WTC11 (cell line): ENCODE results near the gene PRKCZ. TPM values are rescaled to one million over a fixed set of nuclear protein-coding genes. Genes with fewer than 3 reads are reported as not detected.
A peak's percentile ranks its signal among the peaks of the same experiment; 100 is the strongest.

ENCODE experiments used
- ATAC-seq: fragments of 200-7000 bp; cut with Tn5 transposase; 2 replicates; pipeline ENCODE4 v1.10.0; 2021; ENCODE audit warnings: mild to moderate bottlenecking, moderate library complexity
- CTCF ChIA-PET: fragments of 300-600 bp; sonication (Branson Sonifier 250); formaldehyde crosslinking; loops from one replicate; lab custom pipeline; 2021; ENCODE audit warnings: antibody characterized with exemption; lab: Charles Lee
- POLR2A ChIA-PET: fragments of 350-600 bp; sonication (Branson Sonifier 250); formaldehyde crosslinking; loops from one replicate; lab custom pipeline; 2021; ENCODE audit warnings: antibody characterized with exemption; lab: Charles Lee
- DNase-seq: peaks from one replicate; pipeline ENCODE4 v3.0.0; 2021; ENCODE audit warnings: low spot score
- H3K27ac Mint-ChIP-seq: 2 replicates; pipeline ENCODE4 v1.8.0; 2021; ENCODE audit warnings: mixed read lengths
- H3K27me3 Mint-ChIP-seq: 2 replicates; pipeline ENCODE4 v1.8.0; 2021; ENCODE audit warnings: low read depth, mild to moderate bottlenecking, moderate library complexity, mixed read lengths
- H3K36me3 Mint-ChIP-seq: 2 replicates; pipeline ENCODE4 v1.8.0; 2021; ENCODE audit warnings: mixed read lengths
- H3K4me1 Mint-ChIP-seq: 2 replicates; pipeline ENCODE4 v1.8.0; 2022; ENCODE audit warnings: mixed read lengths
- H3K4me3 Mint-ChIP-seq: 2 replicates; pipeline ENCODE4 v1.8.0; 2021; ENCODE audit warnings: mild to moderate bottlenecking, moderate library complexity, mixed read lengths
- H3K9me3 Mint-ChIP-seq: 2 replicates; pipeline ENCODE4 v1.8.0; 2021; ENCODE audit warnings: mixed read lengths
- ETV6 ChIP-seq: sonication (generic); formaldehyde crosslinking; IDR thresholded peaks from 2 replicates; pipeline ENCODE4 v1.8.1; 2022; ENCODE audit warnings: mild to moderate bottlenecking, missing genetic modification reagents
- NFE2L1 ChIP-seq: sonication (generic); formaldehyde crosslinking; IDR thresholded peaks from 2 replicates; pipeline ENCODE4 v1.8.1; 2023; ENCODE audit warnings: missing genetic modification reagents
- total RNA-seq: library from RNA; stranded (reverse); gene quantifications from 3 replicates; pipeline ENCODE4 v1.2.3, GENCODE V29; 2021
- TF ChIP-seq, protein P1 (sequence below): fragments of 200-600 bp; IDR thresholded peaks from 2 replicates; pipeline ENCODE4 v1.8.0; 2022; ENCODE audit warnings: antibody characterized with exemption
- TF ChIP-seq, protein P2 (sequence below): sonication (generic); formaldehyde crosslinking; IDR thresholded peaks from 2 replicates; pipeline ENCODE4 v1.8.0; 2022; ENCODE audit warnings: mild to moderate bottlenecking, missing genetic modification reagents
- TF ChIP-seq, protein P3 (sequence below): sonication (generic); formaldehyde crosslinking; IDR thresholded peaks from 2 replicates; pipeline ENCODE4 v1.8.1; 2022; ENCODE audit warnings: low read depth, missing genetic modification reagents, borderline replicate concordance
- TF ChIP-seq, protein P4 (sequence below): sonication (generic); formaldehyde crosslinking; IDR thresholded peaks from 2 replicates; pipeline ENCODE4 v1.8.1; 2023; ENCODE audit warnings: mild to moderate bottlenecking, missing genetic modification reagents, borderline replicate concordance
- TF ChIP-seq, protein P5 (sequence below): sonication (generic); formaldehyde crosslinking; IDR thresholded peaks from 2 replicates; pipeline ENCODE4 v1.8.1; 2022; ENCODE audit warnings: mild to moderate bottlenecking, moderate library complexity, missing genetic modification reagents
- TF ChIP-seq, protein P6 (sequence below): sonication (generic); formaldehyde crosslinking; IDR thresholded peaks from 2 replicates; pipeline ENCODE4 v1.8.1; 2022; ENCODE audit warnings: missing genetic modification reagents, borderline replicate concordance
- TF ChIP-seq, protein P7 (sequence below): sonication (generic); formaldehyde crosslinking; IDR thresholded peaks from 2 replicates; pipeline ENCODE4 v1.8.0; 2023; ENCODE audit warnings: mild to moderate bottlenecking, missing genetic modification reagents

The PRKCZ gene
- total RNA-seq, 1 experiment from 2014 or later = 52.5 TPM

DNA sequence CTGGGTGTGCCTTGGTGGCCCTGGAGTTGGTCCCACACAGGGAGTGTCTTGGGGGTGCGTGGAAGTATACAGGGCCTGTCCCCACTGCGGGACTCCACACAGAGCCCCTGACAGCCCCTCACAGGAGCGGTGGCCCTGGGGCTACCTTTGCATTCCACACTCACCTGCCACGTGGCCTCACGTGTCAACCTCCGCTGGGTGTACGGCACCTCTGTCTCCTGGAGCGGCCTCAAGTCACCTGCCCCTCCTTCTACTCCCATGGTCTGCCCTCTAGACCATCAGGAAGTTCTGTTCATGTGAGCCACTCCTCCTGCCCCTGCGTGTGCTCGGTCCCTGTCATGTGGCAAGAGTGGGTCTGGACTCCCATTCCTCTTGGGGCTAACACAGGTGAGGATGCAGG, 85.7 kb downstream of the PRKCZ start:
- peaks cover 16% of the 10 kb centered on the region for H3K4me1 Mint-ChIP-seq

More for the DNA sequence above, 85.7 kb downstream of the PRKCZ start:
- Mint-ChIP-seq H3K9me3 (no peaks in the 10 kb centered on the region), H3K4me3 (no peak overlapping the region), H3K27ac (peak overlapping the region; percentile 84; the same call in 1 of the 2 replicates), H3K27me3 (no peaks in the 10 kb centered on the region; the same call in 1 of the 2 replicates), H3K36me3 (0 out of 2 replicates have a peak, but pooled peaks cover 2% of the 10 kb centered on the region)
- ChIA-PET POLR2A (no interaction called here), CTCF (interaction anchor here (1.1 kb wide), 1 partner anchor 39 kb away, joined by 3 read pairs; no protein-coding TSS in a partner anchor)
- ATAC-seq = no peak
- no peak for DNase-seq
- TF ChIP-seq ETV6 (CRISPR knock-in tag) (no peak), NFE2L1 (CRISPR knock-in tag) (no peak)
- TF ChIP-seq, protein P1, sequence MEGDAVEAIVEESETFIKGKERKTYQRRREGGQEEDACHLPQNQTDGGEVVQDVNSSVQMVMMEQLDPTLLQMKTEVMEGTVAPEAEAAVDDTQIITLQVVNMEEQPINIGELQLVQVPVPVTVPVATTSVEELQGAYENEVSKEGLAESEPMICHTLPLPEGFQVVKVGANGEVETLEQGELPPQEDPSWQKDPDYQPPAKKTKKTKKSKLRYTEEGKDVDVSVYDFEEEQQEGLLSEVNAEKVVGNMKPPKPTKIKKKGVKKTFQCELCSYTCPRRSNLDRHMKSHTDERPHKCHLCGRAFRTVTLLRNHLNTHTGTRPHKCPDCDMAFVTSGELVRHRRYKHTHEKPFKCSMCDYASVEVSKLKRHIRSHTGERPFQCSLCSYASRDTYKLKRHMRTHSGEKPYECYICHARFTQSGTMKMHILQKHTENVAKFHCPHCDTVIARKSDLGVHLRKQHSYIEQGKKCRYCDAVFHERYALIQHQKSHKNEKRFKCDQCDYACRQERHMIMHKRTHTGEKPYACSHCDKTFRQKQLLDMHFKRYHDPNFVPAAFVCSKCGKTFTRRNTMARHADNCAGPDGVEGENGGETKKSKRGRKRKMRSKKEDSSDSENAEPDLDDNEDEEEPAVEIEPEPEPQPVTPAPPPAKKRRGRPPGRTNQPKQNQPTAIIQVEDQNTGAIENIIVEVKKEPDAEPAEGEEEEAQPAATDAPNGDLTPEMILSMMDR = no peak
- TF ChIP-seq, protein P2, sequence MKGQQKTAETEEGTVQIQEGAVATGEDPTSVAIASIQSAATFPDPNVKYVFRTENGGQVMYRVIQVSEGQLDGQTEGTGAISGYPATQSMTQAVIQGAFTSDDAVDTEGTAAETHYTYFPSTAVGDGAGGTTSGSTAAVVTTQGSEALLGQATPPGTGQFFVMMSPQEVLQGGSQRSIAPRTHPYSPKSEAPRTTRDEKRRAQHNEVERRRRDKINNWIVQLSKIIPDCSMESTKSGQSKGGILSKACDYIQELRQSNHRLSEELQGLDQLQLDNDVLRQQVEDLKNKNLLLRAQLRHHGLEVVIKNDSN (CRISPR knock-in tag) = no peak
- TF ChIP-seq, protein P3, sequence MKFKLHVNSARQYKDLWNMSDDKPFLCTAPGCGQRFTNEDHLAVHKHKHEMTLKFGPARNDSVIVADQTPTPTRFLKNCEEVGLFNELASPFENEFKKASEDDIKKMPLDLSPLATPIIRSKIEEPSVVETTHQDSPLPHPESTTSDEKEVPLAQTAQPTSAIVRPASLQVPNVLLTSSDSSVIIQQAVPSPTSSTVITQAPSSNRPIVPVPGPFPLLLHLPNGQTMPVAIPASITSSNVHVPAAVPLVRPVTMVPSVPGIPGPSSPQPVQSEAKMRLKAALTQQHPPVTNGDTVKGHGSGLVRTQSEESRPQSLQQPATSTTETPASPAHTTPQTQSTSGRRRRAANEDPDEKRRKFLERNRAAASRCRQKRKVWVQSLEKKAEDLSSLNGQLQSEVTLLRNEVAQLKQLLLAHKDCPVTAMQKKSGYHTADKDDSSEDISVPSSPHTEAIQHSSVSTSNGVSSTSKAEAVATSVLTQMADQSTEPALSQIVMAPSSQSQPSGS (CRISPR knock-in tag) = no peak
- TF ChIP-seq, protein P4, sequence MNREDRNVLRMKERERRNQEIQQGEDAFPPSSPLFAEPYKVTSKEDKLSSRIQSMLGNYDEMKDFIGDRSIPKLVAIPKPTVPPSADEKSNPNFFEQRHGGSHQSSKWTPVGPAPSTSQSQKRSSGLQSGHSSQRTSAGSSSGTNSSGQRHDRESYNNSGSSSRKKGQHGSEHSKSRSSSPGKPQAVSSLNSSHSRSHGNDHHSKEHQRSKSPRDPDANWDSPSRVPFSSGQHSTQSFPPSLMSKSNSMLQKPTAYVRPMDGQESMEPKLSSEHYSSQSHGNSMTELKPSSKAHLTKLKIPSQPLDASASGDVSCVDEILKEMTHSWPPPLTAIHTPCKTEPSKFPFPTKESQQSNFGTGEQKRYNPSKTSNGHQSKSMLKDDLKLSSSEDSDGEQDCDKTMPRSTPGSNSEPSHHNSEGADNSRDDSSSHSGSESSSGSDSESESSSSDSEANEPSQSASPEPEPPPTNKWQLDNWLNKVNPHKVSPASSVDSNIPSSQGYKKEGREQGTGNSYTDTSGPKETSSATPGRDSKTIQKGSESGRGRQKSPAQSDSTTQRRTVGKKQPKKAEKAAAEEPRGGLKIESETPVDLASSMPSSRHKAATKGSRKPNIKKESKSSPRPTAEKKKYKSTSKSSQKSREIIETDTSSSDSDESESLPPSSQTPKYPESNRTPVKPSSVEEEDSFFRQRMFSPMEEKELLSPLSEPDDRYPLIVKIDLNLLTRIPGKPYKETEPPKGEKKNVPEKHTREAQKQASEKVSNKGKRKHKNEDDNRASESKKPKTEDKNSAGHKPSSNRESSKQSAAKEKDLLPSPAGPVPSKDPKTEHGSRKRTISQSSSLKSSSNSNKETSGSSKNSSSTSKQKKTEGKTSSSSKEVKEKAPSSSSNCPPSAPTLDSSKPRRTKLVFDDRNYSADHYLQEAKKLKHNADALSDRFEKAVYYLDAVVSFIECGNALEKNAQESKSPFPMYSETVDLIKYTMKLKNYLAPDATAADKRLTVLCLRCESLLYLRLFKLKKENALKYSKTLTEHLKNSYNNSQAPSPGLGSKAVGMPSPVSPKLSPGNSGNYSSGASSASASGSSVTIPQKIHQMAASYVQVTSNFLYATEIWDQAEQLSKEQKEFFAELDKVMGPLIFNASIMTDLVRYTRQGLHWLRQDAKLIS = no peak
- TF ChIP-seq, protein P5, sequence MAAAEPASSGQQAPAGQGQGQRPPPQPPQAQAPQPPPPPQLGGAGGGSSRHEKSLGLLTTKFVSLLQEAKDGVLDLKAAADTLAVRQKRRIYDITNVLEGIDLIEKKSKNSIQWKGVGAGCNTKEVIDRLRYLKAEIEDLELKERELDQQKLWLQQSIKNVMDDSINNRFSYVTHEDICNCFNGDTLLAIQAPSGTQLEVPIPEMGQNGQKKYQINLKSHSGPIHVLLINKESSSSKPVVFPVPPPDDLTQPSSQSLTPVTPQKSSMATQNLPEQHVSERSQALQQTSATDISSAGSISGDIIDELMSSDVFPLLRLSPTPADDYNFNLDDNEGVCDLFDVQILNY (CRISPR knock-in tag) = no peak
- TF ChIP-seq, protein P6, sequence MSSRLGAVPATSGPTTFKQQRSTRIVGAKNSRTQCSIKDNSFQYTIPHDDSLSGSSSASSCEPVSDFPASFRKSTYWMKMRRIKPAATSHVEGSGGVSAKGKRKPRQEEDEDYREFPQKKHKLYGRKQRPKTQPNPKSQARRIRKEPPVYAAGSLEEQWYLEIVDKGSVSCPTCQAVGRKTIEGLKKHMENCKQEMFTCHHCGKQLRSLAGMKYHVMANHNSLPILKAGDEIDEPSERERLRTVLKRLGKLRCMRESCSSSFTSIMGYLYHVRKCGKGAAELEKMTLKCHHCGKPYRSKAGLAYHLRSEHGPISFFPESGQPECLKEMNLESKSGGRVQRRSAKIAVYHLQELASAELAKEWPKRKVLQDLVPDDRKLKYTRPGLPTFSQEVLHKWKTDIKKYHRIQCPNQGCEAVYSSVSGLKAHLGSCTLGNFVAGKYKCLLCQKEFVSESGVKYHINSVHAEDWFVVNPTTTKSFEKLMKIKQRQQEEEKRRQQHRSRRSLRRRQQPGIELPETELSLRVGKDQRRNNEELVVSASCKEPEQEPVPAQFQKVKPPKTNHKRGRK (CRISPR knock-in tag) = no peak
- TF ChIP-seq, protein P7, sequence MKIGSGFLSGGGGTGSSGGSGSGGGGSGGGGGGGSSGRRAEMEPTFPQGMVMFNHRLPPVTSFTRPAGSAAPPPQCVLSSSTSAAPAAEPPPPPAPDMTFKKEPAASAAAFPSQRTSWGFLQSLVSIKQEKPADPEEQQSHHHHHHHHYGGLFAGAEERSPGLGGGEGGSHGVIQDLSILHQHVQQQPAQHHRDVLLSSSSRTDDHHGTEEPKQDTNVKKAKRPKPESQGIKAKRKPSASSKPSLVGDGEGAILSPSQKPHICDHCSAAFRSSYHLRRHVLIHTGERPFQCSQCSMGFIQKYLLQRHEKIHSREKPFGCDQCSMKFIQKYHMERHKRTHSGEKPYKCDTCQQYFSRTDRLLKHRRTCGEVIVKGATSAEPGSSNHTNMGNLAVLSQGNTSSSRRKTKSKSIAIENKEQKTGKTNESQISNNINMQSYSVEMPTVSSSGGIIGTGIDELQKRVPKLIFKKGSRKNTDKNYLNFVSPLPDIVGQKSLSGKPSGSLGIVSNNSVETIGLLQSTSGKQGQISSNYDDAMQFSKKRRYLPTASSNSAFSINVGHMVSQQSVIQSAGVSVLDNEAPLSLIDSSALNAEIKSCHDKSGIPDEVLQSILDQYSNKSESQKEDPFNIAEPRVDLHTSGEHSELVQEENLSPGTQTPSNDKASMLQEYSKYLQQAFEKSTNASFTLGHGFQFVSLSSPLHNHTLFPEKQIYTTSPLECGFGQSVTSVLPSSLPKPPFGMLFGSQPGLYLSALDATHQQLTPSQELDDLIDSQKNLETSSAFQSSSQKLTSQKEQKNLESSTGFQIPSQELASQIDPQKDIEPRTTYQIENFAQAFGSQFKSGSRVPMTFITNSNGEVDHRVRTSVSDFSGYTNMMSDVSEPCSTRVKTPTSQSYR (CRISPR knock-in tag) = no peak
